Measurements from ENCODE around the gene LRRN1.

DNA sequence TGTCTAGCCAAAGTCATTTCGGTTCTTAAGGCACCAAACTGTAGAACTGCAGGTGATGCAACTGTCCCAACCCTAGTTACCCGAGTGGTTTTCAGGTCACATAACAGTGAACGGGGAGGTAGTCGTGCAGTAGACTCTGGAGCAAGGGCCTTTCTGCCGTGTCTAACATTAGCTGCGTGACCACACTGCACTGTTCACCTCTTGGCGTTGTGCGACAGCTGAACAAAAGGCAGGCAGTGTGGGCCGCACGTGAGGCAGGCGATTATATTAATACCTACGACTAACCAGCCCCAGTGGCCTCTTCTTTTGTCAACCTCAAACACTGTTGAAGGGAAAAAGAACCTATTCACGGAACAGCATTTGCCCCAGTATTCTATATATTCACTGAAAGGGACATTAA is 2.8 kb downstream of the LRRN1 start:
- TF ChIP-seq, protein P1, sequence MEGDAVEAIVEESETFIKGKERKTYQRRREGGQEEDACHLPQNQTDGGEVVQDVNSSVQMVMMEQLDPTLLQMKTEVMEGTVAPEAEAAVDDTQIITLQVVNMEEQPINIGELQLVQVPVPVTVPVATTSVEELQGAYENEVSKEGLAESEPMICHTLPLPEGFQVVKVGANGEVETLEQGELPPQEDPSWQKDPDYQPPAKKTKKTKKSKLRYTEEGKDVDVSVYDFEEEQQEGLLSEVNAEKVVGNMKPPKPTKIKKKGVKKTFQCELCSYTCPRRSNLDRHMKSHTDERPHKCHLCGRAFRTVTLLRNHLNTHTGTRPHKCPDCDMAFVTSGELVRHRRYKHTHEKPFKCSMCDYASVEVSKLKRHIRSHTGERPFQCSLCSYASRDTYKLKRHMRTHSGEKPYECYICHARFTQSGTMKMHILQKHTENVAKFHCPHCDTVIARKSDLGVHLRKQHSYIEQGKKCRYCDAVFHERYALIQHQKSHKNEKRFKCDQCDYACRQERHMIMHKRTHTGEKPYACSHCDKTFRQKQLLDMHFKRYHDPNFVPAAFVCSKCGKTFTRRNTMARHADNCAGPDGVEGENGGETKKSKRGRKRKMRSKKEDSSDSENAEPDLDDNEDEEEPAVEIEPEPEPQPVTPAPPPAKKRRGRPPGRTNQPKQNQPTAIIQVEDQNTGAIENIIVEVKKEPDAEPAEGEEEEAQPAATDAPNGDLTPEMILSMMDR (IDR thresholded peaks at IDR 0.05; ENCODE audit: low read depth, low read length), result no peak
- TF ChIP-seq EZH2phosphoT487 (IDR thresholded peaks at IDR 0.05; ENCODE audit: low read depth), result no peak
